ENCODE measurements around the gene TFAM.

Gene TFAM

DNA sequence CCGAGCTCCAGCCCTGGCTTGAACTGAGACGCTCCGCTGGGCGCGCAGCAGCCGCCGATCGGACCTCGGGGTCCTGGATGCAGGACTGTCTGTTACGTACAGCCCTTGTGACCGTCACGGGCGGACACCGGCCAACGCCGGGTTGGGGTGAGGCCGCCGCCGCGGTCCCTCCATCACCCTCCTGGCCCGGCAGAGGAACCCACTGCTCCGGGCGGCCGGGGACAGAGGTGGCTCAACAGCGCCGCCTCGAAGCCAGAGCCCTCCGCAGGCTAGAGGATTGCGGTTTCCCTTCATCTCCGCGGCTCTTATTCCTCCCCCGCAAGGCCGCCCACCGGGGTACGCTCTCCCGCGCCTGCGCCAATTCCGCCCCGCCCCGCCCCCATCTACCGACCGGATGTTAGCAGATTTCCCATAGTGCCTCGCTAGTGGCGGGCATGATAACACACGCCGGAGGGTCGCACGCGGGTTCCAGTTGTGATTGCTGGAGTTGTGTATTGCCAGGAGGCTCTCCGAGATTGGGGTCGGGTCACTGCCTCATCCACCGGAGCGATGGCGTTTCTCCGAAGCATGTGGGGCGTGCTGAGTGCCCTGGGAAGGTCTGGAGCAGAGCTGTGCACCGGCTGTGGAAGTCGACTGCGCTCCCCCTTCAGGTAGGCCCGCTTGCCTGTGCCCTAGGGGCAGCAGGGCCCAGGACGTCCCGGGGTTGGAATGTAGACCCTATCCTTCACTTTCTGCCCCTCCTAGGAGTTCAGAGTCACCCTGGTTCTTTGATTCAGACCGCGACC is at the start of gene TFAM:
TSS of gene TFAM (plus strand) at position 412 of the 785 bp plus-strand sequence. CDS start at position 550, 138 bp downstream.
- Histone ChIP-seq H3K36me3 (peaks cover 34% of the 10 kb centered on the region), H4K20me1 (peaks cover 45% of the 10 kb centered on the region), H3K27ac (peak within 1 kb of the TSS; percentile 90), H3K9ac (peak within 1 kb of the TSS; percentile 91), H3K27me3 (no peaks in the 10 kb centered on the region), H3K4me1 (peaks cover 26% of the 10 kb centered on the region), H3K4me2 (peak within 1 kb of the TSS; percentile 91), H3K9me3 (no peaks in the 10 kb centered on the region), H3K4me3 (peak within 1 kb of the TSS; percentile 91)
- no peak for TF ChIP-seq Cebpa-rat (IDR thresholded peaks at IDR 0.05)

DNA sequence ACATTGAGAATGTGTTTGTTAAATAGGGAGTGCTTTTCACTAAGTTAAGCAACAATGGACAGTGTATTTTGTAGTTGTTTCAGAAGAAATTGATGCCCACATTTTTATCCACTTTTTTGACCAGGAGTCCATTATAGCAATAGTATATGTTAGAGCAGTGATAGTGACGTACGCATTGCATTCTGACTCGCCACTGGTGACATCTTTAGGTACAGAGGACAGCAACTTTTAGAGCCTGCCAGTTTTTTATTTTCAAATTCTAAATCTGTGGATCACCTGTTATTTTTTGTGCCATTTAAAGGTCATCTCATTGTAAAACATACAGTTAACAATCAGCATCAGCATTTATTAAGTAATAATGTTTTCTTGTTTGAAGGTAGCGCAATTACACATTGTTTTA is 49.0 kb upstream of the TFAM start:
- Histone ChIP-seq H3K4me3 (peak overlapping the region; percentile 95), H3K4me2 (peak overlapping the region; percentile 89), H3K9me3 (no peaks in the 10 kb centered on the region), H3K4me1 (peaks cover 37% of the 10 kb centered on the region), H3K27me3 (no peaks in the 10 kb centered on the region), H4K20me1 (peaks cover 56% of the 10 kb centered on the region), H3K9ac (peak overlapping the region; percentile 92; the same call in 1 of the 2 replicates), H3K36me3 (0 out of 2 replicates have a peak, but pooled peaks cover 3% of the 10 kb centered on the region), H3K27ac (no peak overlapping the region)
- no peak for TF ChIP-seq Cebpa-rat (IDR thresholded peaks at IDR 0.05)

DNA sequence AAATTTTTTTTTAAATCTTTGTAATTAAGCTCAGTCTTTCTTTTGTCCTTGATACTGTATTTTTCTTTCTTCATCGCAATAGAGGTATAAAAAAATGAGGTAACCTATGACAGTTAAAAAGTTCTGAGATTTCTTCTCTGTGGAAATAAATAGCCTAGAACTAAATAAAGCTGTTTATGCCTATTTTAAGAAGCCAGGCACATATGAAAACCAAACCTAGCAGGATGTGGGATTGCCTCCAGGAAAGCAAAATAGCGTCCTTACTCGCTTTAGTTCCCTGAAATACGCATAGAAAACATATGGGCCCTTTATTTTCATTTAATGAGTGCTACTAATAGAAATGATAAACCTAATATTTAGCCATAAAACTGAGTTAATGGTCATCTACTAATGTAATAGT is 43.8 kb upstream of the TFAM start:
- no peak for TF ChIP-seq Cebpa-rat (IDR thresholded peaks at IDR 0.05)
- no peak overlapping the region for H3K4me3 ChIP-seq
- H3K4me2 ChIP-seq: peak overlapping the region; percentile 77
- no peak overlapping the region for H3K27ac ChIP-seq
- no peak overlapping the region for H3K9ac ChIP-seq
- H3K36me3 ChIP-seq: peaks cover 24% of the 10 kb centered on the region; the same call in 1 of the 2 replicates
- peaks cover 66% of the 10 kb centered on the region for H4K20me1 ChIP-seq
- H3K9me3 ChIP-seq: 0 out of 2 replicates have a peak, but pooled peaks cover 5% of the 10 kb centered on the region
- peaks cover 34% of the 10 kb centered on the region for H3K4me1 ChIP-seq
- no peaks in the 10 kb centered on the region for H3K27me3 ChIP-seq

DNA sequence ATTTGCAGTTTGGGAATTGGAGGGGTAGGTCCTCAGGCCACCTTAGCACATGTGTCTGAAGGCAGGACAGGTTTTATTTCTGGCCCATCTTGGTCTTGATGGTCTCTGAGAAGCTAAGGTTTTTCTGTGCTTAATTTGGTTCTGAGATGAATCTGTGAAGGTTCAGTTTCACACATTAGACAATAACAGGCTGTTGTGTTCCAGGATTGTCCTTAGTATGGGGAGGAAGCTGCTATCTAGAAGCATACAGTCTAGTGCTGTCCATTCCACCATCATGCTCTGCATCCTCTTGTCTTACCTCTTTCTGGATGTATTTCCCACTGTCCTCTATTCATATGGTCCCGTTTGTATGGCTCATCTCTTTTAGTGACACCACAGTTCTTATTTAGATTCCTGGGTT is 43.3 kb upstream of the TFAM start:
- TF ChIP-seq Cebpa-rat (IDR thresholded peaks at IDR 0.05): no peak
- H4K20me1 ChIP-seq: peaks cover 61% of the 10 kb centered on the region
- H3K27ac ChIP-seq: no peak overlapping the region; the same call in 1 of the 2 replicates
- H3K4me3 ChIP-seq: no peak overlapping the region
- peaks cover 28% of the 10 kb centered on the region; the same call in 1 of the 2 replicates for H3K36me3 ChIP-seq
- H3K4me1 ChIP-seq: peaks cover 28% of the 10 kb centered on the region
- no peaks in the 10 kb centered on the region for H3K27me3 ChIP-seq
- H3K9ac ChIP-seq: no peak overlapping the region
- H3K9me3 ChIP-seq: 0 out of 2 replicates have a peak, but pooled peaks cover 5% of the 10 kb centered on the region
- peak overlapping the region; percentile 77 for H3K4me2 ChIP-seq

DNA sequence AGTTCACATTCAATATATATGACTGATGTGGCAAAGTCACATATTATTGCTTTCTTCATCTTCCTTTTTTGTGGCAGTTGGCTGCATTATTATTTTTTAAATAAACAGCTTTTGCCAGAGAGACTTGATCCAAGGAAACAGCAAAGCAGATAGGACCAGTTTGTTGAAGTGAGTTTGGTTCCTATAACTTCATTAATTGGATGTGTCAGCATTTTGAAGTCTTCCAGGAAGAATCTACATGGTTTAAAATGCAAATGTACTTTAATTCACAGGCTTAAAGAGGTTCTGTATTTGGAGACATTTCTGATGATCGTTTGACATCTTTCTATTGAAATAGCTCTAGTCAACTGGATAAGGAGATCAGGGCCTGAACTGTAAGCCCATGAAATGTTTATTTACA is 37.2 kb upstream of the TFAM start:
- Histone ChIP-seq H3K9ac (no peak overlapping the region), H4K20me1 (peaks cover 52% of the 10 kb centered on the region), H3K36me3 (peaks cover 27% of the 10 kb centered on the region; the same call in 1 of the 2 replicates), H3K9me3 (0 out of 2 replicates have a peak, but pooled peaks cover 5% of the 10 kb centered on the region), H3K4me3 (no peak overlapping the region), H3K27ac (no peak overlapping the region), H3K4me2 (no peak overlapping the region), H3K4me1 (peaks cover 10% of the 10 kb centered on the region; the same call in 1 of the 2 replicates), H3K27me3 (no peaks in the 10 kb centered on the region)
- TF ChIP-seq Cebpa-rat (IDR thresholded peaks at IDR 0.05): no peak

DNA sequence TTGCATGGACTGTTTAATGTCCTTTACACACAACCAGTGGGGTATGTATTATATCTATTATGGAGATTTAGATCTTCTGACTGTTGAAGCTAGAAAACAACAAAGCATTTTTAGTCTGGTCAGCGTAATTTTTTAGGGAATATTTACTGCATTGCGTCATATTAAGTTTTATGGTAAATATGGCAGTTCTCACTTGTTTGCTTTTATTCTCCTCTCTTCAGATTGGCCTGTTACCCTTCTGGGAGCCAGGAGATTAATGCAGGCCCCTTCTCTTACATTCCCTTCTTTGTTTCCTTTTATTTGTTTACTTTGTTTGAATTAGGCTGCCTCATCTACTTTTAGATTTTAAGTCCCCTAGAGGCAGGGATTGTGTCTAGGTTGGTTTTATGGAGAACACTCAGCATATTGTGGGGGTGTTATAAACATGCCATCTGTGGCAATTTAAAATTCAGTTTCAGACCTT is 36.6 kb upstream of the TFAM start:
- Histone ChIP-seq H3K4me3 (no peak overlapping the region), H3K4me2 (no peak overlapping the region), H3K27me3 (no peaks in the 10 kb centered on the region), H3K36me3 (peaks cover 27% of the 10 kb centered on the region; the same call in 1 of the 2 replicates), H3K9me3 (0 out of 2 replicates have a peak, but pooled peaks cover 5% of the 10 kb centered on the region), H3K4me1 (peaks cover 10% of the 10 kb centered on the region; the same call in 1 of the 2 replicates), H3K9ac (no peak overlapping the region), H4K20me1 (peaks cover 56% of the 10 kb centered on the region), H3K27ac (no peak overlapping the region)
- TF ChIP-seq Cebpa-rat (IDR thresholded peaks at IDR 0.05): no peak

DNA sequence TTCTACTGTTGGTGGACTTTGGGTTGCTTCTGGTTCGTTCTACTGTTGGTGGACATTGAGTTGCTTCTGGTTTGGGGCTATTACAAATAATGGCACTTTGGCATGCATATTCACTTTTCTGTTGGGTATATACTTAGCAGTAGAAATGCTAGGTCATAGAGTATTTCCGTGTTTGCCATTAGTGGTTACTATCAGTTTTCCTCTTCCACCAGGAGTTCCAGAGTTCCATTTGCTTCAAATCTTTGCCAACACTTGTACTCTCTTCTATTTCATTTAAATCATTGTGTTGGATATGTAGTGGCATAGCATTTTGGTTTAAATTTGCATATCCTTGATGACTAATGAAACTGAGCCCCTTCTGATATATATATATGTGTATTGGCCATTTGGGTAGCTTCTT is 35.2 kb upstream of the TFAM start:
- H3K4me2 ChIP-seq: no peak overlapping the region
- H3K4me3 ChIP-seq: no peak overlapping the region

DNA sequence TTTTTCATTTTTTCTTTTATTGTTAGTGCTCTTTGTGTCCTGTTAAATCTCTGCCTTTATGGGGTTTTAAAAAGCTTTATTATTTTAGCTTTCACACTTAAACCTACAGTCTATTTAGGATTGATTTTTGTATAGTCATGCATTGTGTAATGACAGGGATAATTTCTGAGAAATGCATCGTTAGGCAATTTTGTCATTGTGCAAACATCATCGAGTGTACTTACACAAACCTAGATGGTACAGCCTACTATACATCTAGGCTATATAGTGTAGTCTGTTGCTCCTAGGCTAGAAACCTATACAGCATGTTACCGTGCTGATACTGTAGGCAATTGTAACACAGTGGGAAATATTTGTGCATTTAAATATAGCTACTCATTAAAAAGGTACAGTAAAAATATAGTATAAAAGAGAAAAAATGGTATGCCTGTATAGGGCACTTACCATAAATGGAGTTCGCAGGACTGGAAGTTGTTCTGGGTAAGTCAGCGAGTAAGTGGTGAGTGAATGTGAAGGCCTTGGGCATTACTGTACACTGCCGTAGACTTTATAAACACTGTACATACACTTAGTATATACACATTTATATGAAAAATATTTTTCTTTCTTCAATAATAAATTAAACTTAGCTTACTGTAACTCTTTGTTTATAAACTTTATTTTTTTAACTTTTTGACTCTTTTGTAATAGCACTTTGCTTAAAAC is 34.4 kb upstream of the TFAM start:
- peaks cover 66% of the 10 kb centered on the region for H4K20me1 ChIP-seq
- no peaks in the 10 kb centered on the region for H3K27me3 ChIP-seq
- H3K4me1 ChIP-seq: peaks cover 15% of the 10 kb centered on the region; the same call in 1 of the 2 replicates
- H3K4me3 ChIP-seq: no peak overlapping the region
- H3K36me3 ChIP-seq: peaks cover 11% of the 10 kb centered on the region; the same call in 1 of the 2 replicates
- H3K9ac ChIP-seq: no peak overlapping the region
- H3K9me3 ChIP-seq: 0 out of 2 replicates have a peak, but pooled peaks cover 4% of the 10 kb centered on the region
- H3K27ac ChIP-seq: no peak overlapping the region
- H3K4me2 ChIP-seq: no peak overlapping the region
- no peak for TF ChIP-seq Cebpa-rat (IDR thresholded peaks at IDR 0.05)

More for the DNA sequence above, 35.2 kb upstream of the TFAM start:
- Histone ChIP-seq H3K27ac (no peak overlapping the region), H3K9ac (no peak overlapping the region), H4K20me1 (peaks cover 59% of the 10 kb centered on the region), H3K4me1 (peaks cover 12% of the 10 kb centered on the region; the same call in 1 of the 2 replicates), H3K27me3 (no peaks in the 10 kb centered on the region), H3K9me3 (0 out of 2 replicates have a peak, but pooled peaks cover 5% of the 10 kb centered on the region), H3K36me3 (peaks cover 19% of the 10 kb centered on the region; the same call in 1 of the 2 replicates)
- TF ChIP-seq Cebpa-rat (IDR thresholded peaks at IDR 0.05): no peak

Data from BLaER1 (cell line).